Measurements from ENCODE around the gene PROM1.

- no peak for TF ChIP-seq POLR2A (IDR thresholded peaks at IDR 0.05; ENCODE audit: low read length)
- TF ChIP-seq GATA1 (IDR thresholded peaks at IDR 0.05; ENCODE audit: low read depth, low read length): no peak
Measured at GRCh38 chr4:16025268-16025667, 58.6 kb downstream of the PROM1 start.
